ENCODE data around the gene ARHGAP8.

Gene ARHGAP8

DNA sequence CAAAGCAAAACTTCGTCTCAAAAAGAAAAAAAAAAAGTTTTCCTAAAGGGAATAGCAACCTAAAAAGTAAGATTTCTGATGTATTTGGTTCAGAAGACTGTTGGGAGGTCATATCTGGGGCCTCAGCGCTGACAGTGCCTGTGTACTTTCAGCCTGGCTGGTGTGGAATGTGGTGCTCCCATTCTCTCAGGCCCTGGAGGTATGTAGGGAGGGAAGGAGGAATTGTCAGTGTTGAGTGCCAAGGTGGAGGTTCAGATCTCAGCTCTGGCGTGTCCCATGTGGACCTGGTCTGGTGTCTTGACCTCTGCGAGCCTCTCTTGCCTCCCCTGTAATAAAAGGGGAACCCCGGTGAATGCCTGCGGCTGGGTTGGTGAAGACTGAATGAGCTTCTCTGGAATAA lies 28.0 kb upstream of the ARHGAP8 start:
- no peak for DNase-seq (ENCODE audit: extremely low read depth, low read depth)
- H3K4me3 ChIP-seq (replicated peaks; ENCODE audit: low read depth, low read length) = no peak overlapping the region
- TF ChIP-seq, protein P1, sequence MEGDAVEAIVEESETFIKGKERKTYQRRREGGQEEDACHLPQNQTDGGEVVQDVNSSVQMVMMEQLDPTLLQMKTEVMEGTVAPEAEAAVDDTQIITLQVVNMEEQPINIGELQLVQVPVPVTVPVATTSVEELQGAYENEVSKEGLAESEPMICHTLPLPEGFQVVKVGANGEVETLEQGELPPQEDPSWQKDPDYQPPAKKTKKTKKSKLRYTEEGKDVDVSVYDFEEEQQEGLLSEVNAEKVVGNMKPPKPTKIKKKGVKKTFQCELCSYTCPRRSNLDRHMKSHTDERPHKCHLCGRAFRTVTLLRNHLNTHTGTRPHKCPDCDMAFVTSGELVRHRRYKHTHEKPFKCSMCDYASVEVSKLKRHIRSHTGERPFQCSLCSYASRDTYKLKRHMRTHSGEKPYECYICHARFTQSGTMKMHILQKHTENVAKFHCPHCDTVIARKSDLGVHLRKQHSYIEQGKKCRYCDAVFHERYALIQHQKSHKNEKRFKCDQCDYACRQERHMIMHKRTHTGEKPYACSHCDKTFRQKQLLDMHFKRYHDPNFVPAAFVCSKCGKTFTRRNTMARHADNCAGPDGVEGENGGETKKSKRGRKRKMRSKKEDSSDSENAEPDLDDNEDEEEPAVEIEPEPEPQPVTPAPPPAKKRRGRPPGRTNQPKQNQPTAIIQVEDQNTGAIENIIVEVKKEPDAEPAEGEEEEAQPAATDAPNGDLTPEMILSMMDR (IDR thresholded peaks at IDR 0.05; ENCODE audit: low read depth, low read length, missing control alignments) = no peak

DNA sequence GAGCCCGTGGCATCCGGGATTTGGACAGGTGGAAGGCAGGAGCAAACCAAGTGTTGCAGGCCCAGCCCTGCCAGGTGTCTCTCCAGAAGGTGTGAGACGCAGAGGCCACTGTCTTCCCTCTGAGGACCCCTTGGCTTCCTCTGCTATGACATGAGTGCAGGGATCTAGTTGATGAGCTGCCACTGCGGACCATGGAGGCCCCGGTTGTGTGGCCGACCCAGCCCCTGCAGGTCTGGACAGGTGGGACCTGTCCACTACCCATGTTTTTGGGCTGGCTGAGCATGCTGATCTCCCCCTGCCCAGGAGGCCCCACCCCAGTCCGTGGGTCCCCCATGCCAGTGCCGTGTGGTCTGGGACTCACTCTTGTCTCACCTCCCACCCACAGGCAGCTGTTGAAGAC lies 27.5 kb upstream of the ARHGAP8 start:
- DNase-seq (ENCODE audit: extremely low read depth, low read depth) = no peak
- TF ChIP-seq, protein P1 (IDR thresholded peaks at IDR 0.05; ENCODE audit: low read depth, low read length, missing control alignments) = no peak
- H3K4me3 ChIP-seq (replicated peaks; ENCODE audit: low read depth, low read length) = no peak overlapping the region

DNA sequence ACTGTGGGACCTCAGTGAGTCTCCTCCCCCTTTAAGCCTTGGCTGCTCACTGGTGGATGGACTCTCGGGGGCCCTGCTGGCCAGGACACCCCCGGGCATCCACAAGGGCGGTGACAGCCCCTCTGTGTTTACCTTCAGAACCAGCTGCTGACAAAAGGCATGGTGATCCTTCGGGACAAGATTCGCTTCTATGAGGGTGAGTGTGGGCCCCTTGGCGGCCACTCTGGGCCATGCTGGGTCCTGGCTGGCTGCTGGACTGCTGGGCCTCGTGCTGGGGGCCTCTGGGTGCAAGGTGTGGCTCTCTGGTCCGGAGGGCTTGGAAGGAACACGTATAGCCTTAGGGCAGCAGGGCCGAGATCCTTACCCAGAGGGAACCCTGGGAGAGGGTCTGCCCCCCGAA lies 25.9 kb upstream of the ARHGAP8 start:
- TF ChIP-seq, protein P1 (IDR thresholded peaks at IDR 0.05; ENCODE audit: low read depth, low read length, missing control alignments) = no peak
- no peak overlapping the region for H3K4me3 ChIP-seq (replicated peaks; ENCODE audit: low read depth, low read length)

DNA sequence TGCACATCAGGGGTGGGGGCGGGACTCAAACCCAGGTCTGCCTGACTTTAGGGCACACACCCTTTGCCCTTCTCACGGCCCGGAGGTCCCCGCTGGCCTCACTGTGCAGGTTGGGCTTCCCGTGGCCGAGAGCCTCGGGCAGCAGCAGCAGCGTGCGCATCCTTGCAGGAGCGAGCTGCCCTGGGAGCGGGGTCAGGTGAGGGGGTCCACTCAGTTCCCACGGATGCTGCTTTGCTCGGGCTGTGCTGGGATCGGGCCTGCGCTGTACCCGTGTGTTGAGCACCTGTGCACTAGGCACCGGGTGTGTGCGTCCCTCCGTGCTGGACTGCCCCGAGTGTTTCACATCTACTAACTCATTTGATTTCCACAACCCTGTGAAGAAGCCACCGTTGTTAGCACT lies 25.2 kb upstream of the ARHGAP8 start:
- no peak overlapping the region for H3K4me3 ChIP-seq (replicated peaks; ENCODE audit: low read depth, low read length)
- TF ChIP-seq, protein P1 (IDR thresholded peaks at IDR 0.05; ENCODE audit: low read depth, low read length, missing control alignments) = no peak
- no peak for DNase-seq (ENCODE audit: extremely low read depth, low read depth)

More for the DNA sequence above, 25.9 kb upstream of the ARHGAP8 start:
- no peak for DNase-seq (ENCODE audit: extremely low read depth, low read depth)

DNA sequence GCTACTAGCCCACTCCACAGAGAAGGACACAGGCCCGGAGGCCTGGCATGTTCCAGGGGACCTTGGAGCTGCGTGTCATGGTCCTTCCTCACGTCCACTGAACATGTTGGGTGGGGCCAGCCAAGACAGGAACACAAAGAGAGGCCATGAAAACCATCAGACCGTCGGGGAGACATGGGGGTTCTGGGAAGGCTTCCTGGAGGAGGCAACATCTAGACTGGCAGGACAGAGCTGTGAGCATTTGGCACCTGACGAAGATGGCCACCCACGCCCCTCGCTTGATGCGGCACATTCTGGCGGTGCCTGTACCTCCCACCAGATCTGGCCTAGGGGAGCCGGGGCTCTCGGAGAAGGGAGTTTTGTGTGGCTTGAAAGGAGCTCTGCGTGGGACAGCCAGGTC lies 24.7 kb upstream of the ARHGAP8 start:
- TF ChIP-seq, protein P1 (IDR thresholded peaks at IDR 0.05; ENCODE audit: low read depth, low read length, missing control alignments) = no peak
- H3K4me3 ChIP-seq (replicated peaks; ENCODE audit: low read depth, low read length) = no peak overlapping the region
- DNase-seq (ENCODE audit: extremely low read depth, low read depth) = no peak

DNA sequence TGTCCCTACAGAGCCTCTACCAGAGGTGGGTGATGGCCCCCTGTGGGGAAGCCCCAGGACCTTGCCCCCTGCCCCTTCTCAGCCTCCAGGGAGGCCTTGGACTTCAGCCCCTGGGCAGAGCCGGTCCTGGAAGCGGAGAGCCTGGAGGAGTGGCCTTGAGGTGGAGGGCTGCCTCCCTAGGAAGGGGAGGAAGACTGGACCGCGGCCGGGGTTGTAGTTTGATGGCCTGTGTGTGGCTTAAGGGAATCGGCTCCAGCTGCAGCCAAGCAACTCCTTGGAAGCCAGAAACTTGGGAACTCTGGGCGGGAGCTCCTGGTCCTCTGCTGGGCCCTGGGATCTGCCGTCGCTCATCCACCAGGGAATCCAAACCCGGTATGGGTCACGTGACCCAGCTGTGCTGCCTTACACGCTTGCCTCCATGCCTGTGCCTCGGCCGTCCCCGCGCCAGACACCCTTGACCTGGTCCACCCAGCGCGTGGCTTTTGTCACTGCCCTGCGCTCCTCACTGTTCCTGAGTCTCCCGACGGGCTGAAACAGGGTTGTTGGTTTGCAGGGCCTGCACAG lies 23.5 kb upstream of the ARHGAP8 start:
- TF ChIP-seq, protein P1 (IDR thresholded peaks at IDR 0.05; ENCODE audit: low read depth, low read length, missing control alignments) = no peak
- no peak overlapping the region for H3K4me3 ChIP-seq (replicated peaks; ENCODE audit: low read depth, low read length)
- no peak for DNase-seq (ENCODE audit: extremely low read depth, low read depth)

Measured in HFF-Myc (cell line).